Right forelimb (tissue), 1 donor: Measurements from ENCODE around the gene ATP5F1C.
"Not testable (repeated sequence)": the region's sequence is repeated elsewhere in the genome, so short reads cannot be mapped to it uniquely, and the experiment has no call there.

ENCODE experiments used
- DNase-seq: peaks from one replicate; pipeline ENCODE4 v3.0.0-alpha.2; 2018

ATP5F1C gene

DNA sequence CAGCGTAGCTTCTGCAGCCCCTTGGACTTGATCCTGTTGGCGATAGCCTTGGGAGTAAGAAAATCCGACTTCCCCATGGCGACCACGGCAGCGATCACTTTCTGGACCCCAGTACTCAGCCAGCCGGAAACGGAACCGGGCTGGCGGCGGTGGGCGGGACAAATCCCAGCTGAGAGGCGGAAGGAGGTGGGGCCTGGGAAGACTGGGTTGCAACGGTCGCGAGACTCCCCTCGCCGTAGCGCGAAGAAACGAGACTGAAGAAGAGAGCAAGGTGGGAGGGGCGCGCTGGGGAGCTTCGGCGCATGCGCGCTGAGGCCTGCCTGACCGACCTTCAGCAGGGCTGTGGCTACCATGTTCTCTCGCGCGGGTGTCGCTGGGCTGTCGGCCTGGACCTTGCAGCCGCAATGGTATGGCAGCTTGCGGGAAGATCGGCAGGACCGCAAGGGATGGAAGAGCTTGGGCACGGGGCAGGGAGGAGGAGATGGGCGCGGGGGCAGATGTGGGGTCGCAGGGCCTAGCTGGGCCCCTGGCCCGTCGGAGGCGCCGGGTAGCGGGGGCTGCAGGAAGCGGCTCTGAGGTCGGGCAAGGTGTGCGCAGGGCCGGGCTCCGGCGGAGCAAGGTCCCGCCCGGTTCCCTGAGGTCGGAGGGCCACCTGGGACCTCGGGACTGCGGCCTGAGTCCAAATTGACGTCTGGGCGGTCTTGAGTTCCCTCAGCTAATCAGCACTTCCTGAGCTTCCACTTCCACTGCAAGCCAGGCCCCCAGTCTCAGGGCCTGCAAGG, at the start of gene ATP5F1C, which contains the start of gene KIN:
Gene ATP5F1C (plus strand): TSS at position 321 of the 782 bp plus-strand sequence. CDS start 31 bp downstream, at position 352.
Gene KIN (minus strand): TSS at position 137 of the 782 bp plus-strand sequence. CDS start 60 bp downstream, at position 77.
- peak; percentile 99 for DNase-seq

DNA sequence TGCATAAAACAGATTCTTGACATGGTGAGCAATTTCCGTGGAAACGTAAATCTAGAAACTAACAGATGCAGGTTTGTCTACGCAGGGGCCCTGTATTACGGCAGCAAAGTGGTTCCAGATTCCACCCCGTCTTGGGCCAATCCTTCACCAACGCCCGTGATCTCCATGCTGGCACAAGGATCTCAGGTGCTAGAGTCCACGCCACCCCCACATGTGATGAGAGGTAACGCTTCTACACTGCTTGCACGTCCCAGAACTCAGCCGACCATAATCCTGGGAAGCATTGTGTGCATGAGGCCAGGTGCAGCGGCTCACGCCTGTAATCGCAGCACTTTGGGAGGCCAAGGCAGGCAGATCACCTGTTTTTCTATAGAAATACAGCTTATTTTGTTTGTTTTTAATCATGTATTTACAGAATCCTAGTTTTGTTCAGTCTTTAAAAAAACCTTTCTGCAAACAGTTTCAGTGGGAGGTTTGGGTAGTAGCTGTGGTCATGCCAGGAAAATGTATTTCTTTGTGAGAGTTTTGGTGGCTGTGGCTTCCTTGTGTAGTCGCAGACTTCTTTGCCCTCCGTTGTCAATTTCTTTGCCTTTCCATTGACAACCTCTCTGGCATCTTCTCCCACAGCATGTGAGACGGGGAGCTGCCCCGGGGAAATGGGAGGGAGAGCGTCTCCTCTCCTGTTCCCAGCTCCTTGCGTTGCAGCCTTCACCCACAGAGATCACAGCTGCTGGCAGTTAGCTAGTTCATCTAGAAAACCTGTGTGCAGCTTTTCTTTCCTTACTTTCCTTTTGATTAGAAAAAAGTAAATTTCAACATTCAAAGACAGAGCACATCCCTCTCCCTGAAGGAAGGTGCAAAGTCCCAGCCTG, 49.2 kb upstream of the ATP5F1C start:
- no peak for DNase-seq

DNA sequence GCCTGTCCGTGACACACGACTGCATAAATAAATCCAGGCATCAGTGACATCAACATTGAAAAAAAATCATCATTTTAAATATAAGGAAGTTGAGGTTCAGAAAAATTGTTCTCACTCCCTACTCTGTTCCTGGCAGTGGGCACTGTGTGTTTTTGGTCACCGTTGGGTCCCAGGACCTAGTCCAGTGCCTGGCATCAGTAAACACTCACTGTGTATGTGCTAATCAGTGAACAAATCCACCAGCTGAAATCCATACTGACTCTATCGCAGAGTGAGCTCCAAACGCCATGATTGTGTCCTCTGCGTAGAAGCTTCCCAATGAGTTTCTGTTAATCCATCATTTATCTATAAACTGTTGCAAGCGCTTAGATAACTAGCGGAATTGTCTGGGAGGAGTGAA, 43.7 kb upstream of the ATP5F1C start:
- DNase-seq: no peak

DNA sequence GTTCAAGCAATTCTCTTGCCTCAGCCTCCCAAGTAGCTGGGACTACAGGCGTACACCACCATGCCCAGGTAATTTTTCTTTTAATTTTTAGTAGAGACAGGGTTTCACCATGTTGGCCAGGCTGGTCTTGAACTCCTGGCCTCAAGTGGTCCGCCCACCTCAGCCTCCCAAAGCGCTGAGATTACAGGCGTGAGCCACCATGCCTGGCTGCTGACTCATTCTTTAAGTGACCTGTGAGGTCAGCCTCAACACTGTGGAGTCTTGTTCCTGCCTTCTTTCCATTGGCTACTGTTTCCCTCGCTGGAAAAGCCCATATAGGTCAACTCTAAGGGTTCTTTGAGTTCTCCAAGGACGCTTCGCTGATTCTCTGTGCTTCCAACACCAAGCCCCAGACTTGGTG, 39.3 kb upstream of the ATP5F1C start:
- DNase-seq: not testable (repeated sequence)

DNA sequence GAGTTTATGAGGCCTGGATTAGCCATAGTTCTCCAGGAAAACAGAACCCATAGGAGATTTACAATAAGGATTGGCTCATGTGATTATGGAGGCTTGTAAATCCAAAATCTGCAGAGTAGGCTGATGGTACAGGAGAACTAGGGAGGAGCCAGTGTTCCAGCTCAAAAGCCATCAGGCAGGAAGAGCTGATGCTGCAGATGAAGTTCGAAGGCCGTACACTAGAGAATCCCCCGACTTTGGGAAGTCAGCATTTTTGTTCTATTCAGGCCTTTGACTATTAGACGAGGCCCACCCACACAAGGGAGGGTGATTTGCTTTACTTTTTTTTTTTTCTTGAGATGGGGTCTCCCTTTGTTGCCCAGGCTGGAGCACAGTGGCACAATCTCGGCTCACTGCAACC, 37.8 kb upstream of the ATP5F1C start:
- no peak for DNase-seq

DNA sequence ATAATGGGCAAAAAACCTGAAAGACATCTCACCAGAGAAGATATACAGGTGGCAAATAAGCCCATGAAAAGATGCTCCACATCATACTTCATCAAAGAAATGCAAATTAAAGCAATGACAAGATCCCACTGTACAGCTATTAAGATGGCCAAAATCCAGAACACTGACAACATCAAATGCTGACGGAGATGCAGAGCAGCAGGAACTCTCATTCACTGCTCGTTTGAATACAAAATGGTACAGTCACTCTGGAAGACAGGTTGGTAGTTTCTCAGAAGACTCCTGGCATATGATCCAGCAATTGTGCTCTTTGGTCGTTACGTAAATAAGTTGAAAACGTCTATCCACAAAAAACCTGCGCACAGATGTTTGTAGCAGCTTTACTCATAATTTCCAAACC, 35.7 kb upstream of the ATP5F1C start:
- DNase-seq: no peak

DNA sequence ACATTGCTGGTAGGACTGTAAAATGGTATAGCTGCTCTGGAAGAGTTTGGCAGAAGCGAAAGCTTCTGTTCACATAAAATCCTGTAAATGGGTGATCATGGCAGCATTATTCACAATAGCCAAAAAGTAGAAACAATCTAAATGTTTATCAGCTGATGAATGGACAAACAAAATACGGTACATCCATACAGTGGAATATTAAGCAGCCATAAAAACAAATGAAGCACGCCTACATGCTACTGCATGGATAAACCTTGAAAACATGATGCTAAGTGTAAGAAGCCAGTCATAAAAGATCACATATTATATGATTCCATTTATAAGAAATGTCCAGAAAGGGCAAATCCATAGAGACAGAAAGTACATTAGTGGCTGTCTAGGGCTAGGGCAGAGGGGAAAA, 32.9 kb upstream of the ATP5F1C start:
- no peak for DNase-seq

DNA sequence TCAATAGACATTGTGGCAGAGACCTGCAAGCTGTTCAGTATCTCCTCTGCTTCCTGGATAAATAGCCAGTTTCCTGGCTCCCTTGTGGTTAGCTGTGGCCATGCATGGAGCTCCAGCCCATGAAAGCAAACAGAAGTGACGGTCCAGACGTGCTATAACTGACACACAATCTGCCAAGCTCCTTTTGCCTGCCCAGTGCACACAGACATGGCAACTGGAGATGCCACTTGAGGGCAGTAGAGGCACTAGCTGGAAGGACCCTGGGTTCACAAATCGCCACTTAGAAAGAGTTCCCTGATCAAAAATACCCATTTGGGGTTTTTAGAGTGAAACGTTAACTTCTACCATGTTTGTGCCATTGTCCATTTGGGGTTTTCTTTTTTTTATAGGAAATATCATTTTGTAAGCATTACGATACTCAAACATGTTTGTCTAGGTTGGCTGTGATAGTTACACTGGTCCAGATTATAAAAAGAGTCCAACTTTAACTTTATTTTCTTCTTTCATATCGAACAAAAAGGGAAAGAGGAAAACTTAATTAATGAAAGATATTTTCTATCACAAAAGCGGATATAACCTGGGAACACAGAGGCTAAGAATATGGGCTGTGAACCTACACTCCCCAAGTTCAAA, 31.5 kb upstream of the ATP5F1C start:
- DNase-seq: no peak

DNA sequence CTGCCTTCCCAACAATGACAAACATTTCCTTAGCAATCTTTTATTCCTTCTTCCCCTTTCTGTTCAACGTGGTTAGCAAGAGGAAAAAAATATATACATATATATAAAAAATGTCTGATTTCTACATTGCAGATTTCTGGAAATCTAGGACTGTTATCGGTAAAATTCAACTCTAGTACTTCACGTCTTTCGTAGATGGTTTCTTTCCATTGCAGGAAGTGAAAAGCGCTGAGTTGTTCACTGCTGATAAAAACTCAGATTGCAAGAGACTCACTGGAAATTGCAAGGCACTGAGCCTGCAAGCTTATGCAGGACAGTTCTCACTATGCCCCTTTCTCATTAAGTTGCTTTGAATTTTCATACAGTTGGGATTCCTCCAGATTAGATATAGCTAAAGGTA, 24.0 kb upstream of the ATP5F1C start:
- no peak for DNase-seq

DNA sequence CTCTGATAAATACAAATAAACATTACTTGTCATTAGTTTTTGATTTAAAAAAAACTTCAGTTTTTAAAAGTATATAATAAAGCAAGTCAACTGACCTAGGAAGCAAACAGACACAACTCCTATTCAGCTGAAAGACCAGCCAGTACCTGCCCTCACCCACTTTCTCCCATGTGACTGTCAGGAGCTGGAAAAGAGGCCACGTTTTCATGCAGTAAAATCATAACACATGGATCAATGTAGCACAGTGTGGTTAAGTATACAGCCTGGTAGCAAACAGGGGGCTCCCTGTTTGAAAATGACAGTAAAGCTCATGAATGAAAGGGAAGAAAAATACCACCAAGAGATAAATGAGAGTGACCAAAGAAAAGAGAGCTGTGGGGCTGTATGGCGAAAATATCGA, 21.7 kb upstream of the ATP5F1C start:
- DNase-seq: no peak

DNA sequence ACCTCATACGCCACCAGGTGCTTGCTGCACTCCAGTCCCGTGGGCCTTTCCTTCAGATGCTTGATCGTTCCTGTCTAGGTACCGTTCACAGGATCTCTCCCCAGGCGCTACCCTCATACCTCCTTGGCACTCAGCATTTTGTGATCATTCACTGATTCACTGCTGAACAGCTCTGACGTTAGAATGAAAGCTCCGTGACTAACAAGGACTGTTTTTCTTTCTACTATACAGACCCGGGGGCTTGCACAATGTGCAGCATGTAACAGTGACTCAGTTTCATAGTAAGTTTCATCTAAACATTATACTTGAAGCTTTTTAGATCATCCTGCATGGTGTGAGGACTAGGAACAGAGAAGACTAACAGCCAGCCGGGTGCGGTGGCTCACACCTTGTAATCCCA, 20.8 kb upstream of the ATP5F1C start:
- DNase-seq: no peak

DNA sequence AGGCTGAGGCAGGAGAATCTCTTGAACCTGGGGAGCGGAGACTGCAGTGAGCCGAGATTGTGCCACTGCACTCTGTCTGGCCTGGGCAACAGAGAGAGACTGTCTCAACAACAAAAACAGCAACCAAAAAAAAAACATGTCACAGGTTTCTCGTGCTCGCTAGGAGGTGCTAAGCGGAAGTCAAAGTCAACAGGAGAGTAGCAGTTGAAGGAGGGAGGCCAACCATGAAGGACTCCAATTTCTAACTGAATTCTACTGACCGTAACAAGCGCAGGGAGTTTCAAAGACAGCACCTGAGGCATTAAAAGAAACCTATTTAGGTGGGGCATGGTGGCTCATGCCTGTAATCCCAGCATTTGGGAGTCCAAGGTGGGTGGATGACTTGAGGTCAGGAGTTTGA, 19.6 kb upstream of the ATP5F1C start:
- no peak for DNase-seq

DNA sequence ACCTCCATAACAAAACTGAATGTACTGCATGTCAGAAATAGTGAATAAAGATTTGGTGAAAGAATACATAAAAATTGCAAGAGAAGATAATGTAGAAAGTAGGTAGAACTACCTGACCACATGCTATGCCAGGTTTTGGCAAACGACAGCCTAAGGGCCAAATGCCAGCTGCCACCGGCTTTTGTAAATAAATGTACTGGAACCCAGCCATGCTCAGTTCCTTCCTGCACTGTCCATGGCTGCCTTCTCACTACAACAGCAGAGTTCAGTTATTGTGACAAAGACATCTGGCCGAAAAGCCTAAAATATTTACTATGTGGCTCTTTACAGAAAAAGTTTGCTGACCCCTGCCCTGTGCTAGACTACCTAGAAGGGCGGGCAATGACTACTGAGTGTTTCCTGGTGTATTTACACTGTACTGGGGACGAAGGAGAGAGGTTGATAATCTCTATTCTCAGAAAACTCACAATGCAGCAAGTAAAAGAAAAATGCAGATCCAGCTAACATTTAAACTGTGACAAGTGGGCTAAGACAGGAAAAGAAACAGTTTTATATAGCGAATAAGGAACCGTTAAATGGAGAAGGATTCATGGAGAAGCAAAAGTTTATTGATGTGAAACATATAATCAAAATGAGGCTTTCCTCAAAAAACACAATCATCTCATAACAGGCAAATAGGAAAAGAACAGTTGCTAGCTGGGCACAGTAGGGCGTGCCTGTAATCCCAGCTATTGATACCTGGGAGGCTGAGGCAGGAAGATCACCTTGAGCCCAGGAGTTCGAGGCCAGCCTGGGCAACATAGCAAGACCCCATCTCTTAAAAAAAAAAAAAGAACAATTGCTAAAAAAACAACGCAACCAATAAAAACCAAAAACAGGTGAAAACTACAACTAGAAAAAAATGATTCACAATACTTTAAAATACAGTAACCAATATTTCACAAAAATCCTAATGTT, 13.9 kb upstream of the ATP5F1C start:
- DNase-seq: no peak

DNA sequence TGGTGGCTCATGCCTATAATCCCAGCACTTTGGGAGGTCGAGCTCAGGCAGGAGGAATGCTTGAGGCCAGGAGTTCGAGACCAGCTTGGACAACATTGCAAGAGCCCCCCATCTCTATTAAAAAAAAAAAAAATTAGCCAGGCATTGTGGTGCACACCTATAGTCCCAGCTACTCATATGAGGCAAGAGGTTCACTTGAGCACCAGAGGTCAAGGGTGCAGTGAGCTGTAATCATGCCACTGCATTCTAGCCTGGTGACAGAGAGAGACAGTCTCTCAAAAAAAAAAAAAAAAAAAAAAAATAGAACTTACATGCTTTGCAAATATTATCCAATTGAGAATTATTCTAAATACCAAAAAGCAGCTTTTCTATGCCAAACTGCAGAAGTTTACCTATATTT, 11.2 kb upstream of the ATP5F1C start:
- no peak for DNase-seq

DNA sequence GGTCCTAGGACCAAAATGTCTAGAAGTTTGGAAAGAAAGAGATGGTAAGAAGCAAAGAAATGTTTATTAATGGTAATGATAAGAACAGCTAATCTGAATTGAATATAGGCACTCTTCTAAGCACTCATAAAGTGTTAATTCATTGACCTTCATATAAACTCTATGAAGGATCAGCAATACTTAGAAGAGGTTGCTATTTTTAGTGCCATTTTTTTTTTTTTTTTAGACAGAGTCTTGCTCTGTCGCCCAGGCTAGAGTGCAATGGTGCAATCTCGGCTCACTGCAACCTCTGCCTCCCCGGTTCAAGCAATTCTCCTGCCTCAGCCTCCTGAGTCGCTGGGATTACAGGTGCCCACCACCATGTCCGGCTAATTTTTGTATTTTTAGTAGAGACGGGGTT, 5.8 kb upstream of the ATP5F1C start:
- not testable (repeated sequence) for DNase-seq

DNA sequence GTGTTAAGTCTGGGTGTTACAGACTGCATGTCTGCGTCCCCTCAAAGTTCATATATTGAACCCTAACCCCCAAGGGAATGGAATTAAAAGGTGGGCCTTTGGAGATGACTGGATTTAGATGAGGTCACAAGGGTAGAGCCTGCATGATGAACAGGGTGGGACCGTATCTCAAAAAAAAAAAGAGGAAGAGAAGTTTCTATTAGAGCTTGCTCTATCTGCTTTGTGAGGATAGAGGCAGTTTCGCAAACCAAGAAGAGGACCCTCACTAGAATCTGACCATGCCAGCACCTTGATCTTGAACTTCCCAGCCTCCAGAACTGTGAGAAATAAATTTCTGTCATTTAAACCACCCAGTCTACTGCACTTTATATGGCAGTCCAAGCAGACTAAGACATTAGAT, 1.5 kb upstream of the ATP5F1C start:
- no peak for DNase-seq

DNA sequence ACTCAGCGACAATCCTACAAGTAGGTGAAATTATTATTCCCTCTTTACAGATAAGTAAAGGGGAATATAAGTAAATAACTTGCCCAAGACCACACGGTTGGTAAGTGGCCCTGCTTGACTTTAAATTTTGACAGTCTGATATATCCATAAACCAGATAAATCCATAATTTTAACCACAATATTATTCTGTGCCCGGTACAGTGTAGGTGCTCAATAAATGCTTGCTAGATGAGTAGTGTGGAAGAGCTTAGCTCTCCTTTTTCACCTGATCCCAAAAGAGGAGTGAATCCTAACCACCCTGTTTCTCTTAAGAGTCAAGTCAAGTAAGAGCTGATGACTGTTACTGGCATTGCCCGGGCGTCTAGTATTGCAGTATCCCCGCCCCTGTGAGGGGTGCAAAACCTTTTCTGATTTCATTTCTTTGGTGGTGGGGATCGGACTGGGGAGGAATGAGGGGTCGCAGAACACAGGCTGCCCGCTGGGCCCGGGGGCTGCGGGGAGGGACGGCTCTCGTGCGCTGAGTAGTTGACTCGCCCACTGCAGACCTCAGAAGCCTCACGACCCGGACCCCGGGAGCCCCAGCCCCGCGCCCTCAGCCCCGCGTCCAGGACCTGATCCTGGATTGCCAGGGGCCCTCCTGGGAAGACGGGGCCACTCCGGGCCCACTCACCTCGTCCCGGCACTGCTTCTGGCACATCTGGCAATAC, 674 bp upstream of the ATP5F1C start:
- DNase-seq: no peak

DNA sequence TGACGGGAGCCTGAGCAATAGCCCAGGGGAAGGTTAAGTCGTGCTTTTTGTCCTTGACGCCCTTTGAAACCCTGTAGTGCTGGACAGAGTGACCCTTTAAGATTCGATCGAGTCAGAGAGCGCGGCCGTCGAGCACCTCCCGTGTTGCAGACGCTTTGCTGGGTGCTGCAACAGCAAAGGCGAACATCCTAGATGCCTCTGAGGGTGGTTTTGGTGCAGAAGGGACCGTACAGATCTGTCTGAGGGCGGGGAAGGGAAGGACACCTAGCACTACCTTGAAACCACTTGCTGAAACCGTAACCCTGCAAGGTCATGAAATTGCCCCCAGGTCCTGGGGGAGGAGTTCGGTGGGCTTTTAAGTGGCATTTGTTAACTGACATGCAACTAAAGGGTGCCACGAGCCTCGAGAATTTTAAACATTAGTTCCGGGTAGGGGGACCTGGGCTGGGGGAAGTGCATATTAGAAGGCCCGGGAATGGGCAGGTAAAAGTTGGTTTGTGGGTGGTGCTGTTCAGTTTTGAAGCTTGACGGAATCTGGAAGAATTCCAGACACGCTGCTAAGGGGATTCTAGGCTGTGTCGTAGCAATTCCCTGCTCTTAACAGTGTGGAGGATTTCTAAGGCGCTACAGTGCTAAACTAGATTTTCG, 786 bp downstream of the ATP5F1C start:
- no peak for DNase-seq

DNA sequence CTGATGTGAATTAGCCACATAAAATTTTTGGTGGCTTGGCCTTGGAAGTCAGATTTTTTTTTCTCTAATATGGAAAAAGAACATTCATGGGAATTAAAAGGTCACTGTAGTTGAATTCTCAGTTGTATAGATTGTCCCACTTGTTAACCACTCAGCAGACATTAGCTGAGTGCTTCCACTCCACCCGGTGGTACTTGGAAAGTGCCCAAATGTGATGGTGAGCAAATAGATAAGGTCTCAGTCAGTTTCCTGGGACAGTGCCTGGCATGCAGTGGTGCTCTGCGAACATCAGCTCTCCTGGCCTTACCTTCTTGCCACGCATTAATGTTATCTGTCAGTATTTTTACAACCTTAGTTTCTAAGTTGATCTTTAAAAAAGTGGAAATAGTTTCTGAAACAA, 1.4 kb downstream of the ATP5F1C start:
- no peak for DNase-seq

DNA sequence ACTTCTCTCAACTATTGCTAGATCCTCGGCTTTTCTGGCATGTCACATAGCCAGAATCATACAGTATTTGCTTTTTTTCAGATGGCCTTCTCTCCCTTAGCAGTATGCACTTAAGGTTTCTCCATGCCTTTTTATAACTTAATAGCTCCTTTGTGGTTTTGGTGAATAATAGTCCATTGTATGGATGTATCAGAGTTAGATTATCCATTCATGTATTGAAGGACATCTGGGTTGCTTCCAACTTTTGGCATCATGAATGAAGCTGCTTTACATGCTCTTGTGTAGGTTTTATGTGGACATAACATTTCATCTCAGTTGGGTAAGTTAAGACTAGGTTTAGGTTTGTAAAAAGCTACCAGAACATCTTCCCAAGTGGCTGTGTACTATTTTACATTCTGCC, 4.6 kb downstream of the ATP5F1C start:
- DNase-seq: no peak
